Measurements from ENCODE around the gene TESK1. TPM values are rescaled to one million over a fixed set of nuclear protein-coding genes. Genes with fewer than 3 reads are reported as not detected.
A peak's percentile ranks its signal among the peaks of the same experiment; 100 is the strongest.

TESK1 gene
- total and polyA plus RNA-seq, 2 of the 8 experiments (the other 6 are each of a cell fraction or from before 2014, with no cell fraction given) = 13.5 to 13.9 TPM

- H2BK120ac ChIP-seq (replicated peaks; ENCODE audit: low read depth, low read length) = no peak overlapping the region
- H3K79me1 ChIP-seq (ENCODE audit: low read depth, low read length) = no peaks in the 10 kb centered on the region; the same call in 1 of the 2 replicates
- no peak overlapping the region for H3K23ac ChIP-seq (ENCODE audit: insufficient read length)
- peaks cover 13% of the 10 kb centered on the region for H3K23me2 ChIP-seq (ENCODE audit: low read depth, low read length)
- peak overlapping the region; percentile 89 to 98 for H3K4me2 ChIP-seq (ENCODE audit: insufficient read depth in 1 of 2, low read depth in 2 of 2, low read length in 2 of 2)
- no peak overlapping the region for H3K56ac ChIP-seq (replicated peaks; ENCODE audit: insufficient read length, low read depth, low read length)
- H2BK15ac ChIP-seq (ENCODE audit: low read length) = no peak overlapping the region
- no peak for FAIRE-seq
- no peak overlapping the region; the same call in 1 of the 2 replicates for H3K18ac ChIP-seq (ENCODE audit: extremely low read depth, low read length)
- H4K5ac ChIP-seq (ENCODE audit: insufficient read length, low read depth, low read length) = no peak overlapping the region
- H4K8ac ChIP-seq (ENCODE audit: extremely low read depth, insufficient read depth, low read length) = no peak overlapping the region
- POLR2A ChIA-PET (ENCODE audit: partially characterized antibody) = interaction anchor here (0.8 to 1.4 kb wide), 5 partner anchors 10 to 190 kb away, joined by 3 to 6 read pairs (median 3); no protein-coding TSS in a partner anchor
- peaks cover 0 to 3% (median under 1%) of the 10 kb centered on the region in 4 experiments; a peak in 4 of 7 replicates for H3K4me1 ChIP-seq (replicated peaks in 1 of 4; ENCODE audit: control insufficient read depth in 3 of 4, insufficient read depth in 4 of 4, low read length in 3 of 4)
- no peaks in the 10 kb centered on the region for H3K9me3 ChIP-seq (ENCODE audit: insufficient read depth in 2 of 2, low read depth in 1 of 2, low read length in 1 of 2)
- H3K36me3 ChIP-seq (ENCODE audit: control insufficient read depth in 2 of 4, insufficient read depth in 4 of 4, low read length in 3 of 4) = peaks cover 3 to 12% (median 9%) of the 10 kb centered on the region in 4 experiments; a peak in 5 of 8 replicates
- H3K27me3 ChIP-seq (replicated peaks in 1 of 4; ENCODE audit: control insufficient read depth in 3 of 4, extremely low read depth in 1 of 4, insufficient read depth in 3 of 4, low read length in 3 of 4) = no peaks in the 10 kb centered on the region
- H2BK20ac ChIP-seq (ENCODE audit: low read length) = no peak overlapping the region
- H3K79me2 ChIP-seq (ENCODE audit: control insufficient read depth in 1 of 2, insufficient read depth in 2 of 2, low read length in 2 of 2) = peaks cover 0 to 2% of the 10 kb centered on the region in 2 experiments; a peak in 1 of 4 replicates
- H3K9ac ChIP-seq (replicated peaks in 1 of 4; ENCODE audit: extremely low read depth in 1 of 4, low read depth in 3 of 4, low read length in 3 of 4) = peak overlapping the region in 3 of 4 experiments; percentile 22 to 47 (median 38); a peak in 4 of 7 replicates
- no peak overlapping the region for H2AFZ ChIP-seq (ENCODE audit: low read length)
- H4K91ac ChIP-seq (replicated peaks; ENCODE audit: insufficient read length, low read length) = no peak overlapping the region
- no peak overlapping the region for H2BK12ac ChIP-seq (ENCODE audit: low read depth, low read length)
- WGBS, 2 experiments (ENCODE audit: extremely low coverage in 1 of 2, insufficient coverage in 1 of 2, insufficient read length in 1 of 2, insufficient replicate concordance in 2 of 2, low coverage in 1 of 2, low lambda C conversion rate in 2 of 2, missing lambda C conversion rate in 1 of 2) = 3% methylated on average over 34 of the region's 76 CpGs; no CpG with 5 or more reads in 1 of the 2 experiments
- CTCF ChIA-PET (ENCODE audit: partially characterized antibody) = interaction anchor here (0.8 to 2.1 kb wide), 5 partner anchors 11 to 52 kb away, joined by 3 to 21 read pairs (median 3); partner anchors contain the start of genes CCDC107, CD72 and RMRP
- H2BK5ac ChIP-seq (ENCODE audit: low read depth, low read length) = no peak overlapping the region
- peaks cover 0 to 15% of the 10 kb centered on the region in 2 experiments for H4K20me1 ChIP-seq (replicated peaks in 1 of 2; ENCODE audit: control insufficient read depth in 1 of 2, insufficient read depth in 2 of 2, low read length in 2 of 2)
- H3K14ac ChIP-seq (ENCODE audit: insufficient read length) = no peak overlapping the region
- no peak overlapping the region for H2AK5ac ChIP-seq (ENCODE audit: low read depth, low read length)
- H3K27ac ChIP-seq (ENCODE audit: low read depth, low read length) = no peak overlapping the region
- no peak overlapping the region for H3K4ac ChIP-seq (replicated peaks; ENCODE audit: insufficient read length, low read depth, low read length)
- H3K4me3 ChIP-seq (ENCODE audit: extremely low read depth in 1 of 4, insufficient read depth in 2 of 4, low read depth in 3 of 4, low read length in 4 of 4) = peak overlapping the region; percentile 55 to 84 (median 78)
- DNase-seq (ENCODE audit: low read depth in 1 of 2, low spot score in 2 of 2) = peak in 1 of 2 experiments; percentile 68
- no peak for TF ChIP-seq KDM5A (IDR thresholded peaks at IDR 0.05; ENCODE audit: low read length)
- no peak for TF ChIP-seq GTF2F1 (IDR thresholded peaks at IDR 0.05; ENCODE audit: borderline replicate concordance, low read depth, low read length)
- no peak for TF ChIP-seq CHD2 (IDR thresholded peaks at IDR 0.05; ENCODE audit: low read length)
- no peak for TF ChIP-seq ZNF274 (IDR thresholded peaks at IDR 0.05; ENCODE audit: borderline replicate concordance, extremely low read depth, low read length)
- no peak for TF ChIP-seq TEAD4 (IDR thresholded peaks at IDR 0.05; ENCODE audit: low read depth, low read length)
- TF ChIP-seq CTBP2 (IDR thresholded peaks at IDR 0.05; ENCODE audit: borderline replicate concordance, insufficient read depth, insufficient read length, low read length) = peak; percentile 16
- TF ChIP-seq KDM4A (IDR thresholded peaks at IDR 0.05; ENCODE audit: low read depth, low read length, severe bottlenecking) = peak; percentile 10
- no peak for TF ChIP-seq CTCF (IDR thresholded peaks at IDR 0.05; ENCODE audit: control extremely low read depth in 1 of 3, insufficient read depth in 1 of 3, low read depth in 1 of 3, low read length in 3 of 3)
- no peak for TF ChIP-seq CHD1 (IDR thresholded peaks at IDR 0.05; ENCODE audit: low read depth, low read length)
Measured at GRCh38 chr9:35605351-35606137, 482 bp downstream of the TESK1 start.
